HG03159 (cell line): ENCODE measurements around the gene PIM3.

Experiments used
- ATAC-seq: cut with Tn5 transposase; IDR thresholded peaks from one replicate; pipeline ENCODE4 v1.9.1; 2021; ENCODE audit warnings: mild to moderate bottlenecking, moderate library complexity; ENCODE audit not compliant: unreplicated experiment

PIM3 gene

DNA sequence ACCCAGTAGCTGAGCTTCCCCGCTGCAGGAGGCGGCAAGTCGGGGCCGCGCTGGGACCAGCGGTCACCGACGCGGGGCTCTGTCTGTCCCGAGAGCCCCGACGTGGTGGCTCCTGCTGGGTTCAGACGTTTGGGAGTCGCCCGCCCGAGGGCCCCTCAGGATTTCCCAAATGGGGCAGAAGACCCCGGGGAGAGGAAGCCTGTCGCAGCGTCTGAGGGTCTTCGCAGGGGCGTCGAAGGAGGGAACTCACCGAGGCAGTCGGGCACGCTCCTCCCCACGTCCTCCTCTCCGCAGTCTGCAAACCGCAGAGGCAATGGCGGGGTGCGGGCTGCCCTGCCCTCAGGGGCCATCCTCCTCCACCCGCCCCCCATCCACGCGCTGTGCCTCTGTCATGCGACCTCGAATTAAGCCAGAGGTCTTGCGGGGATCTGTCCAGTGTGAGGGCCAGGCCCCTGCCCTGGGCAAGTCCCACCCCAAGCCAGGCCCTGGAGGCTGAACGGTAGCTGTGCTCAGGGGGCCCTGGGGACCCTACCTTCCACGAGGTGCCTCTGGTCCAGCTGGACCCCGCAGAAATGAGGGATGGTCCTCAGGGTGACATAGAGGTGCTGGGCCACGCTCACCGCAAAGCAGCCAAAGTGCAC lies 39.5 kb downstream of the PIM3 start:
- ATAC-seq, result no peak

DNA sequence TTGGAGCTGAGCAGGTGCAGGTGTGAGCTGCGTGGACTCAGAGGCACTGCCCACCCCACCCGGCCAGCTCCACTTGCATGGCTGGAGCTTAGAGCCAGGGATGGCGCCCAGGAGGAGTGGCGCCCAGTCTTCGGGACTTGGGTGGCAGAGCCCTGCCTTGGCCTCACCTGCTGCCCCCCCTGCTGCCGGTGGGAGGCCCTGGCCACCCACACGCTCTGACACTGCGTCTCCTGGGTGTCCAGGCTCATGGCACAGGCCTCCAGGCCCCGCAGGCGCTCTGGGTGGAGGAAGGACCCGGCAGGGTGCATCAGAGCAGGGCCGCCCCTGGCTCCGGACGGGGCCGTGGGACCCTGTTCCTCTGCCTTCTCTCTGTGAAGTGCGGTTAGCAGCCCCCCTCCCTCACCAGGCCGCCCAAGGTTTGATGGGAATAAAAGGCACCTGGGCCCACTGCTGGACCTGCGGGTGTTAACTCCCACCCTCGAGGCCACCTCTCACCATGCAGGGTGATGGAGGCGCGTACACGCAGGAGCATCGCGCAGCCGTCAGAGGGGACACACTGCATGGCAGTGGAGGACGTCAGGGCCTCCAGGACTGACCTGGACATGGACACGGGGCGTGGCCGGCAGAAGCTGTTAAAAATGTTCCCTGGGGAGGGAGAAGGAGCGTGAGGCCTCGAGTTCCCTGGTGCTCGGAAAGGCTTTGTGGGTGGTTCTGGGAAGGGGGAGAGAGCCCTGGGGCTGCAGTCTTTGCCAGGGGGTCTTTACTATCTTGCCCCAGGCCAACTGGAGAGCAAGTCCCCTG lies 40.2 kb downstream of the PIM3 start:
- no peak for ATAC-seq

DNA sequence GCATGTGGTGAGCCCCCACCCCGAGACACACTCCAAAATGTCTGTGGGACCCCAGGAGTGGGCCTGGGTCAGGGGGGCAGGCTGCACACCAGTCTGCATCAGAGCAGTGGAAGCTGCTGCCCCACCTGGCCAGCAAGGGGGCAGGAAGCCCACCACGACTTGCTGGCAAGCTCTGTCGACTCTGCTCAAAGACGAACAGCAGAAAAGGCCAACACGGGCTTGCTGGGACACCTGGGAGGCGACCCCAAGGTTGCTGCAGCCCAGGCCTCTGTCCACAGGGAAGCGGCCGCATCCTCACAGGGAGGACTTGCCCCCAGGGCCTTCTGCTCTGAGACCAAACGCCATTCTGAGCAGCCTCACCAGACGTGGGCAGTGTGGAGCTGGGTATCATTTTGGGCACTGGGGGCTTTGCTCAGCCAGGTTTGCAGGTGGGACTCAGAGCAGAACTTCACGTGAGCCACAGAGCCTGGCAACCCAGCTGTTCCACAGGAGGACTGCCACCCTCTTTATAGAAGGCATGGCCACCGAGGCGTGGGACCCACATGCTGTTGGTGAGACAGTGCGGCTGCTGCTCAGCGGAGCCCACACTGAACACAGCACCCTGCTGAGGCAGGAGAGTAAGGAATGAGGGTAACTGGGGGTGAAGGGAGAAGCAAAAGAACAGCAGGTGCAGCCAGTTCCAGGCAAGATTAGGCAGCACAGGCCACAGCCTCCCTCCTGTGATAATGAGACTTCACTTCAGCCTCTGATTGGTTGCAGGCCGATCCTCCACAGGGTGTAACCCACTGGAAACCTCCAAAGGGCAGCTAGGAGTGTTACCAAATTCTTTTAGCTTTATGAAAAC lies 41.0 kb downstream of the PIM3 start:
- ATAC-seq, result no peak

DNA sequence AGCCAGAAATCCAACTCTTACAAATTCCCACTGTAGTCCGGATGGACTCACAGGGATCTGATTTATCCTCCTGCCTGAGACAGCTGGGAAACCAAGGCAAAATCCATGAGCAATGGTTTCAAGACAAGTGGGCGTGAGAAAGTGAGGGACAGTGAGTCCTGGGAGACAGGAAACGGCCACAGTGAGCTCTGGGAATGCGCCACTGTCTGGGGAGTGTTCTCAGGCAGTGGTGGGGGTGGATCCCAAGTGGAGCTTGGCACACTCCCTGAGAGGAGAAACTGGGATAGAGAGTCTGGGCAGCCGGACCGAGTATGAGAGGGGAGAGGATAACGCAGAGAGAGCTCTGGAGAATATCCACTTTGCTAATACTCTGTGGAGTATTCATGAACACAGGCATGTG lies 42.2 kb downstream of the PIM3 start:
- ATAC-seq, result no peak

DNA sequence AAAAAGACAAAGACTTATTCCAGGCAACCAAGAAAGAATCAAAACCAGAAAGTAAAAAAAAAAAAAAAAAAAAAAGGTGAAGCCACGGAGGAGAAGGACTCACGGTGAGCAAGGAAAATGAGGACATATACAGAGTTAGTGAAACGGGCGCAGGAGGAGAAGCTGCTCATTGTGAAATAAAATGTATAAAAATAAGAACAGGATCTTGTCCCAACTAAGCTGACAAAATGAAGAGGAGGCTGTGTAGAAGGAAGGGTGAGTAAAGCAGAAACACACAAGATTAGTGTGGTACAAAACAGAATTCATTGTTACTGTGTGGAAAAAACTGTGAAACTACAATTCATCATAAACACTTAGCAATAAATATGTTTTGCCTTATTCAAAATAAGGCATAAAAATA lies 44.3 kb downstream of the PIM3 start:
- ATAC-seq, result no peak

DNA sequence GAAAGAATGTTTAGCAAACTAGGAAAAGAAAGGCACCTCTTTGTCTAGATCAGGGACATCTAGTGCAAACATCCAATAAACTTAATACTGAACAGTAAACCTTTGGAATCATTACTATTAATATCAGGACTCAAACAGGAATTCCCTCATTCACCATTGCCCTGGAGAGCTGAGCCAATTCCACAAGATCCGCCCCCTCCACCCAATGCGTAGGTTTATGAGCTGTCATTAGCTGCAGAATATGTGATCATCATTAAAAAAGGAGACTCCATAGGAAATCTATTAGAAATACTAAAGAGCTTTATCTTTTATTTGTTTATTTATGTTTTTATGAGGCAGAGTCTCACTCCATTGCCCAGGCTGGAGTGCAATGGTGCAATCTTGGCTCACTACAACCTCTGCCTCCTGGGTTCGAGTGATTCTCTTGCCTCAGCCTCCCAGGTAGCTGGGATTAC lies 46.5 kb downstream of the PIM3 start:
- no peak for ATAC-seq

DNA sequence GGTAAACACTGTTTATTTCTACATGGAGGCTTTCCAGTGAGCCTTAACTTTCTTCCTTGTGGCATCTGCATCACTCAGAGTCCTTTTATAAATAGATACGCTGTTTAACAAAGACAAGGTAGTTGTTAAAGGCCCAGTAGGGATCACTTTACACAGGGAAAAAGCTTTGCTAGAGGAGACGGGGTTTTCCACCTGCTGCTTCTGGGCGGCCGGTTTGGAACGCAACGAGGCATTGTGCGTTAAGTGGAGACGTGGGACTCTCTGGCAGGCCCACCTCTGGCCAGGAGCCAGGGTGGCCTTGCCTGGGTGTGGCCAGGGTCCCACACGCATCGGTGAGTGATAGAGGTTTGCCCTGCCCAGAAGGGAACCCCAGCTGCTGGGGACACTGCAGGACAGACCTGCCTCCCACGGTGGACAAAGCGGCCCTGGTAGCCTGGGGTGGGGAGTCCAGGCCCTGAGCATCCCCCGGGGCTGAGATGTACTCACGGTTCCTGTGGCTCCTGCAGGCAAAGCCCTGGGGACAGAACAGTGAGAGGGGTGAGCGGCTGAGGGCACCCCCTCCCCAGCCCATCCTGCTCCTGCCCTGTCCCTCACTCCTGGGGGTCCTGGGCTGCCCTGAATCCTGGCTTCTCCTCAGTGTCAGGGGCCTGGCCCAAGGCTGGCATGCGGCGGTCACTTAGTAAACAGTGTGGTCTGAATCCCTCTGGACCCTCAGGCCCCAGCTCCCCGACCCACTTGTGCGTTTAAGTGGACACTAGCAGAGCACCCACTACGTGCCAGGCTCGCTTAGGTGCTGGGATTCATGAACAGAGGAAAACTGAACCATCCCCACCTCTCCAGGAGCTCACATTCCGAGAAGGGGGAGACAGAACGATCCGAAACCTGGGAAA lies 47.8 kb downstream of the PIM3 start:
- no peak for ATAC-seq

DNA sequence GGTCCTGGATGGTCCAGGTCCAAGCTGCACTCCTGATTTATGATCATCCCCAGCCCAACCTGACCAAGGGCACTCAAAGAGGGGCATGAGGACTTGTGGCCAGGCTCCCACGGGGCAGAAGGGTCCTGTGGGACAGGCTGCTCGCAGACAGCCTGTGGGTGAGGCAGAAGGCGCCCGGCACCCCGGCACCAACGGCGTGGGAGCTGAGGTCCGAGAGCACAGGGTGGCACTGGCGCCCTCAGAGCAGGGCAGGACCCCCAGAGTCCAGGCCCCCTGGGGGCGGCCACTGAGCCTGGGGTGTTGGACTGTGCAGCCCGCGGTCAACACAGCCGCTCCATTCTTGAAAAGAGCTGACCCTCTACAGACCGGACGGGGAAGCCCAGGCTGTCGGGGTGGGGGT lies 48.7 kb downstream of the PIM3 start:
- no peak for ATAC-seq

DNA sequence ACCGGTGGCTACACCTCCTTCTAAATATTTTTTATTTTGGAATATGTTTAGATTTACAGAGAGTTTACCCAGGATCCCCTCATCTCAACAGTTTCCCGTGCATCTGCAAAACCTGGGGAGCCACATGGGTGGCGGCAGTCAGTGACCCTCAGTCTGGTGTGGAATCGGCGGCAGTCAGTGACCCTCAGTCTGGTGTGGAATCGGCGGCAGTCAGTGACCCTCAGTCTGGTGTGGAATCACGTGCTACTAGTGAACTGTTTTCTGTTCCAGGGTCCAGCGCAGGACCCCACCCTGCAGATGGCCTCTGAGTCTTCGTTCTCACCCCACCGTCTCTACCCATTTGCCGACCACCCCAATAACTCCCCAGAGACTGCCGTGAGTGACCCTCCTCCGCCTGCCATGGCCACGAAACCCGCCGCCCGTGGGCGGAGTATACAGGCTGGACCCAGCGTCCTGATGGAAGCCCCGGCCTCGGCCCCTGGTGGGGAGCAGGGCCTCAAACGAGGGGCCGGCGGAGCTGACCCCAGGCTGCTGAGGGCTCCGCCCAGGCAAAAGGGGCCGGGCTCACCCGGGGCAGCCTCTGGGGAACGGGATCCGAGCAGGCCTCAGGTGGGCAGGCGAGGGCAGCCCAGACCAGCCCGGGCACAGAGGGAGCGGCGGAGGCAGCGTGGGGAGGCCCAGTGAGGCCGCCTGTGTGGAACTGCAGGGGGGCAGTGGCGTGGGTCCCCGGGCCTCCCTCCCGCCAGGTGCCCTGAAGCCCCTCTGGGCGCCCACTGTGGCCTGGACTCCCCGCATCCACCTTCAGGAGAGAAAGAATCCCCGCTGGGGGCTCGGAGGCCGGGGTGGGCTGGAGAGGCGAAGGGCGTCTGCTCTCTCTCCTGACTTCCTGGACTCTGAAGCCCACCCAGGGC lies 49.4 kb downstream of the PIM3 start:
- no peak for ATAC-seq

DNA sequence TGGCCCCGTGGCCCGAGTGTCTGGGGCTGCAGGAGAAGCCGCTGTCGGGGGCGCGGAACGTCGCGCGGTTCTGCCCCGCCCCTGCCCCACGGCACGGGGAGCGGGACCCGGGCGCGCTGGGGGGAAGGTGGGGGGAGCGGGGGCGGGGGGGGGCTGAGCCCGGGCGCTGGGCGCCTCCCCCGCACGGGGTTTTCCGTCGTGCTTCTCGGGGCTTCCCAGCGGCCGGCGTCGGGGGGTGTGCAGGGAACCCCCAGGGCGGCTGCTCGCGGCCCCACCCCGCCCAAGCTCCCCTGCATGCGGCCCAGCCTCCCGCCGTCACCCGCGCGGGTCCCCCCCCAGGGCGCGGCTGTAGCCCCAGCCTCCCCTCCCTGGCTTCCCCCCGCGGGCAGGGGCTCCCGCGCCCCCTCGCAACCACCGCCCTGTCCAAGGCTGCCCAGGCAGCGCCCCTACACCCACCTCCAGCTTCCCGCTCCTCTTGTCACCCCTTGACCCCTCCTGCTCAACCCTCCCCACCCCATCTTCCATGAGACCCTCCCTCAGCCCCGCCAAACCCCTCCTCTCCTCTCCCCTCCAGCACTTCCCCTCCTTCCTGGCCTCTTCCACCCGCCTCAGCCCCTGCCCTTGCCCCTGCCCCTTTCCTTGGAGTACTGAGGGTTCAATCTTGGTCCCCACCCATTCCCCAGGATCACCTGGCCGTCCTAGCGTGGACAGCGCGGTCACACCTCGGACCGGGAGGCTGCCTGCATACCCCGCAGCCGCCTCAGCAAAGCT lies 50.3 kb downstream of the PIM3 start:
- no peak for ATAC-seq

DNA sequence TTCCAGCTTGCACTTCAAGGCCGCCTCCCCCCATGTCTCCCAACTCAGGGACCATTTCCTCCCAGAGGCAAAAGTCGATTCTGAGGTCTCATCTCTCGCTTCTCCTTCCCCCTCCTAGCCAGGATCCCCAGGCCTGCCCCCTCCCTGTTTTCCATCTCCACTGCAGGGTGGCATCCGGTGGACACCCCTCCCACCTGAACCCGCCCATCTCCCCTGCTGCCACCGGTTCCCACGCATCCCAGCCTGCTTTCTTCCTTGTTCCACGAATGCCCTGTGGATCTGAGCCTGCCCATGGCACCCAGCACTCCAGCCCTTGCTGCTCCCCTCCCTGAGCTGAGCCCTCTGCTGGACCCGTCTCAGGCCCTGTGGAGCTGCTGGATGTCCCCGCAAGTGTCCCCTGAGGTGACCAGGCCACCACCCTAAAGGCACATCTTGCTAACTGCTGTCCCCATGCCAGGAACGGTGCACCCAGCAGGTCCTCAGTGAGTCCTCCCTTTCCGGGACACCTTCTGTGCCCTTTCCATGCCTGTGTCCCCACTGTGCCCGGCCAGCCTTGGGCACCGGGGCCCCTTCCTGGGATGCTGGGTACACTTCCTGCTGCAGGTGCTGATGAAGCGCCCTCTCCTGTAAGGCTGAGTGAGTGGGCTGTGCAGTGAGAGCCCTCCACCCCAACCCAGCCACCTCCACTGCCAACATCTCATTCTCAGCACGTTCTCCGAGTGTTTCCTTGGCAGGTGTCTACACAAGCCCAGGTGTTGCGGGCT lies 51.1 kb downstream of the PIM3 start:
- ATAC-seq, result no peak

DNA sequence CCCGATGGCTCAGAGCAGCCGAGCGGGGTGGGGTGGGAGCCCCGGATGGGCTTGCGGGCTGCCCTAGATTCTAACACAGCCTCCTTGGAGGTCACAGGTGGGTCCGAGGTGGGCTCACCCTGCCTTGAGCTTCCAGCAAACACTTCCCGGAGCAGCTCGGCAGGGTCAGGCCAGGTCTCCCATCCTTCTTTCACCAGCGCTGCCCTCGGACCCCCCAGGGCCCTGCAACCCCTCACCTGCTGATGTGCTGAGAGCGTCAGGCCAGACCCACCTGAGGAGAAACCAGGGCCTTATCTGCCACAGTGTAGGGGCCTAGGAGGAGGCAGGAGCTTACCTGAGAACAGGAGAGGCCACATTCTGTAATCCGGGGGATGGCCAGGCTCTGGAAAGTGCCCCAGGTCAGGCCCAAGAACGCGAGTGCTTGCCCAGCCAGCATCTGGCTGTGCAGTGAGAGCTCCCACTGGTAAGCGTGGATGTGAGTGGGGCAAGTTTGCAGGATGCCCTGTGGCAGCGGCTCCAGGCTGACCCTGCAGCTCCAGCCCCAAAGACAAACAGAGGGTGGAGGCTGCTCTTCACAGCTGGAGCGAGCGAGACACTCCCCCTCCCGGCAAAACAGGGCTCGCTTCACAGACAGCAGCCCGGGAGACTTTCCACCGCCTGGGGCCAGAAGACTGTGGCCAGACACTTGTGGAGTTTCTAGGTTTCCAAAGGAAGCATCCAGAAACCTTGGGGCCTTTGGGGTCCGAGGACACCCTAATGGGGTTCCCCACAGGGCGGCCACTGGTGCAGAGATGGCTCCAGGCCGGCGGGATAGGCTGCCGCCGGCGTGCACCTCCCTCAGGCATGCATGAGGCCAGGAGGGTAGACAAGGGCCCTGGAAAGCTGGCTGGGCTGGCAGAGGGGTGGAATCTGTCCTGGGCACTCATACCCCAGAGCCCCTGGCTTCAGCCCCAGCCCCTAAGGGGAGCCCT lies 51.9 kb downstream of the PIM3 start, which contains the start of gene IL17REL:
TSS of gene IL17REL (minus strand) at position 555 of the 971 bp plus-strand sequence. CDS start at position 436, 119 bp downstream.
- ATAC-seq, result no peak
